K562 (cell line): ENCODE data around the gene ADAM22. TPM values are rescaled to one million over a fixed set of nuclear protein-coding genes. Genes with fewer than 3 reads are reported as not detected.

Source experiments
- ATAC-seq: fragments of 200-7000 bp; cut with Tn5 transposase; 3 replicates; pipeline ENCODE4 v1.9.1; 2020; ENCODE audit warnings: moderate library complexity
- BruUV-seq: library from RNA; stranded (reverse); fragments of 400-500 nt; replicated peaks from 2 replicates; lab custom pipeline; 2021; lab: Mats Ljungman, UMichigan
- CTCF ChIA-PET: fragments of 300-600 bp; formaldehyde crosslinking; extraction: SDS; loops from one replicate; lab custom pipeline; 2021; ENCODE audit warnings: low intra/inter-chr PET ratio; lab: Yijun Ruan, JAX
- POLR2A ChIA-PET: fragments of 300-600, 350-650 bp; sonication (Branson Sonifier 250); formaldehyde crosslinking; extraction: SDS; loops from one replicate; lab custom pipeline; 2021; ENCODE audit warnings: antibody characterized with exemption, inconsistent platforms; lab: Yijun Ruan, JAX
- DNase-seq, 4 experiments: peaks; one replicate each; pipeline versions ENCODE4 v3.0.0 to v3.0.0-alpha.2; 2011 to 2018; ENCODE audit warnings: low spot score in 3 of 4, mixed read lengths in 3 of 4; ENCODE audit errors: extremely low read depth in 1 of 4
- FAIRE-seq: peaks from 2 replicates; lab custom pipeline; 2011; peaks lifted over from hg19 to GRCh38; lab: Jason Lieb, UNC
- H2AFZ ChIP-seq: 2 replicates; pipeline ENCODE4 v1.6.0; 2011; ENCODE audit warnings: low read depth, low read length, control low read depth, inconsistent platforms
- H3K27ac ChIP-seq: fragments of 200-600 bp; 3 replicates; pipeline ENCODE4 v1.8.0; 2011; ENCODE audit warnings: low read depth, mild to moderate bottlenecking, control low read depth, inconsistent platforms, low read length, moderate library complexity, mixed read lengths; ENCODE audit errors: extremely low read depth
- H3K27me3 ChIP-seq, 2 experiments: fragments of 300-600 bp in 1 of 2; 2 replicates in 1 of 2; 3 replicates in 1 of 2; pipeline versions ENCODE4 v1.6.0 to v1.8.0; 2011; ENCODE audit warnings: inconsistent platforms in 2 of 2, low read length in 2 of 2, mild to moderate bottlenecking in 1 of 2, mixed read lengths in 1 of 2, moderate library complexity in 1 of 2; ENCODE audit not compliant: control insufficient read depth in 2 of 2, insufficient read depth in 2 of 2
- H3K36me3 ChIP-seq: fragments of 300-600 bp; 3 replicates; pipeline ENCODE4 v1.8.0; 2011; ENCODE audit warnings: mild to moderate bottlenecking, low read length, inconsistent platforms; ENCODE audit not compliant: control insufficient read depth, insufficient read depth
- H3K4me1 ChIP-seq, 2 experiments: fragments of 200-600 bp in 1 of 2; replicated peaks in 1 of 2; 2 replicates in 1 of 2; 3 replicates in 1 of 2; pipeline versions ENCODE4 v1.5.1 to v1.8.0; 2011; ENCODE audit warnings: inconsistent platforms in 2 of 2, low read length in 2 of 2, mild to moderate bottlenecking in 1 of 2, mixed read lengths in 1 of 2, moderate library complexity in 1 of 2; ENCODE audit not compliant: control insufficient read depth in 2 of 2, insufficient read depth in 2 of 2
- H3K4me2 ChIP-seq: 2 replicates; pipeline ENCODE4 v1.6.1; 2011; ENCODE audit warnings: low read length, control low read depth, inconsistent platforms, mixed read lengths; ENCODE audit not compliant: insufficient read depth
- H3K4me3 ChIP-seq: fragments of 200-600 bp; sonication (generic), shearing (Covaris generic); 2 replicates; pipeline ENCODE4 v1.5.1; 2016; ENCODE audit warnings: control low read depth, inconsistent platforms
- H3K79me2 ChIP-seq: fragments of 200-600 bp; 3 replicates; pipeline ENCODE4 v1.8.0; 2011; ENCODE audit warnings: low read length, inconsistent platforms; ENCODE audit not compliant: control insufficient read depth, insufficient read depth
- H3K9ac ChIP-seq, 2 experiments: 2 replicates each; pipeline versions ENCODE4 v1.6.0 to v1.6.1; 2011; ENCODE audit warnings: low read depth in 2 of 2, low read length in 2 of 2, control low read depth in 1 of 2, inconsistent platforms in 1 of 2, mild to moderate bottlenecking in 1 of 2, mixed read lengths in 1 of 2; ENCODE audit not compliant: insufficient read depth in 1 of 2
- H3K9me1 ChIP-seq: one replicate; pipeline ENCODE4 v1.6.0; 2011; ENCODE audit warnings: inconsistent platforms, mild to moderate bottlenecking, low read length, moderate library complexity; ENCODE audit not compliant: control insufficient read depth, insufficient read depth
- H3K9me3 ChIP-seq: replicated peaks from 2 replicates; pipeline ENCODE4 v1.5.1; 2011; ENCODE audit warnings: low read depth, low read length, inconsistent platforms; ENCODE audit not compliant: control insufficient read depth, insufficient read depth
- H4K20me1 ChIP-seq: replicated peaks from 2 replicates; pipeline ENCODE4 v1.6.1; 2011; ENCODE audit warnings: low read length, inconsistent platforms, mixed read lengths; ENCODE audit not compliant: control insufficient read depth, insufficient read depth
- C11orf30 ChIP-seq: fragments of 450-650 bp; IDR thresholded peaks from 2 replicates; pipeline ENCODE4 v1.6.1; 2016; ENCODE audit warnings: low read depth, mild to moderate bottlenecking
- CHD2 ChIP-seq: IDR thresholded peaks from 2 replicates; pipeline ENCODE4 v1.6.1; 2011; ENCODE audit warnings: low read depth, low read length
- DMBX1 ChIP-seq: fragments of 250-450 bp; sonication (Bioruptor Pico); IDR thresholded peaks from 2 replicates; pipeline ENCODE4 v1.8.0; 2022; ENCODE audit warnings: inconsistent platforms, mild to moderate bottlenecking, moderate library complexity, borderline replicate concordance
- ESRRB ChIP-seq: fragments of 250-450 bp; sonication (Bioruptor Pico); IDR thresholded peaks from 2 replicates; pipeline ENCODE4 v1.5.0; 2020; ENCODE audit warnings: mild to moderate bottlenecking, moderate library complexity, borderline replicate concordance
- FOXP4 ChIP-seq: sonication (generic); formaldehyde crosslinking; IDR thresholded peaks from 2 replicates; pipeline ENCODE4 v1.8.0; 2022; ENCODE audit warnings: mild to moderate bottlenecking, missing genetic modification reagents, borderline replicate concordance
- GTF2E2 ChIP-seq: fragments of 200-800 bp; sonication (Bioruptor generic); IDR thresholded peaks from 2 replicates; pipeline ENCODE4 v1.6.1; 2016; ENCODE audit warnings: missing genetic modification characterization, missing compliant biosample characterization
- KHSRP ChIP-seq: fragments of 450-650 bp; IDR thresholded peaks from 2 replicates; pipeline ENCODE4 v1.6.1; 2017
- KLF10 ChIP-seq: fragments of 250-450 bp; sonication (Bioruptor Pico); IDR thresholded peaks from 2 replicates; pipeline ENCODE4 v1.6.1; 2021; ENCODE audit warnings: matching md5 sums
- MLLT1 ChIP-seq, 2 experiments: fragments of 450-650 bp; IDR thresholded peaks; 2 replicates each; pipeline ENCODE4 v1.6.1; 2016
- PHB2 ChIP-seq: fragments of 450-650 bp; IDR thresholded peaks from 2 replicates; pipeline ENCODE4 v1.6.1; 2017; ENCODE audit warnings: low read depth
- POLR3A ChIP-seq: IDR thresholded peaks from 2 replicates; pipeline ENCODE4 v1.6.1; 2011; ENCODE audit warnings: borderline replicate concordance, mild to moderate bottlenecking, moderate library complexity; ENCODE audit not compliant: insufficient read length, insufficient read depth; ENCODE audit errors: extremely low read depth
- RAD21 ChIP-seq, 2 experiments: fragments of 250-450 bp in 1 of 2; fragments of 450-650 bp in 1 of 2; sonication (Bioruptor Pico) in 1 of 2; formaldehyde crosslinking in 1 of 2; IDR thresholded peaks in 1 of 2; conservative IDR thresholded peaks in 1 of 2; 2 replicates each; pipeline versions ENCODE4 v1.4.0 to v1.8.0; 2020 to 2022; ENCODE audit warnings: mild to moderate bottlenecking in 2 of 2, moderate library complexity in 1 of 2
- RHOXF2B ChIP-seq: fragments of 250-450 bp; sonication (Bioruptor Pico); conservative IDR thresholded peaks from 2 replicates; pipeline ENCODE4 v1.5.1; 2021
- SETDB1 ChIP-seq: IDR thresholded peaks from one replicate; pipeline ENCODE4 v1.6.1; 2012; ENCODE audit warnings: low read length, control low read depth, inconsistent platforms
- SMAD1 ChIP-seq: fragments of 150-350 bp; IDR thresholded peaks from 2 replicates; pipeline ENCODE4 v1.6.1; 2014; ENCODE audit warnings: low read length, low read depth; ENCODE audit not compliant: partially characterized antibody
- SP1 ChIP-seq: sonication (generic); formaldehyde crosslinking; IDR thresholded peaks from 2 replicates; pipeline ENCODE4 v1.8.1; 2022; ENCODE audit warnings: mild to moderate bottlenecking, missing genetic modification reagents
- TSC22D4 ChIP-seq: fragments of 450-650 bp; IDR thresholded peaks from 2 replicates; pipeline ENCODE4 v1.6.1; 2016; ENCODE audit warnings: missing genetic modification characterization, missing biosample characterization, control low read depth
- ZEB2 ChIP-seq: fragments of 450-650 bp; IDR thresholded peaks from 2 replicates; pipeline ENCODE4 v1.6.1; 2016
- ZNF707 ChIP-seq: fragments of 250-450 bp; sonication (Bioruptor Pico); conservative IDR thresholded peaks from 2 replicates; pipeline ENCODE4 v1.8.0; 2022; ENCODE audit warnings: inconsistent platforms, mild to moderate bottlenecking, moderate library complexity
- WGBS: fragments of 100-300 bp; shearing (Covaris generic); methylation state at CpG from one replicate; pipeline ENCODE4 v1.1.6; 2016; ENCODE audit warnings: low coverage, mixed read lengths; ENCODE audit not compliant: insufficient coverage; ENCODE audit errors: missing lambda C conversion rate; 5-methylcytosine and 5-hydroxymethylcytosine counted together
- in situ Hi-C: fragments of 300-500 bp; cut with MboI; formaldehyde crosslinking; loops from 4 replicates; pipeline ENCODE4 v1.15.0; 2018; ENCODE audit warnings: inconsistent platforms, mixed read lengths
- intact Hi-C: fragments of 100-400 bp; cut with micrococcal nuclease; formaldehyde crosslinking; loops from 2 replicates; pipeline ENCODE4 v1.14.2; 2022
- polyA plus RNA-seq, 8 experiments: library from polyadenylated mRNA; depleted of rRNA in 4 of 8; stranded (reverse) in 5 of 8; unstranded in 3 of 8; fragments of >200 nt; fragmentation: Nextera tagmentation in 2 of 8; fragmentation: Illumina TruSeq in 1 of 8; extraction: Ambion mirVana in 2 of 8; extraction: Trizol in 1 of 8; gene quantifications; 2 replicates each; pipeline versions ENCODE4 v1.2.1 to v1.2.3, GENCODE V29; 2011 to 2014; ENCODE audit warnings: inconsistent platforms in 1 of 8, missing spikeins in 1 of 8
- total RNA-seq, 7 experiments: library from RNA; depleted of rRNA in 6 of 7; stranded (reverse); fragments of >200 nt in 6 of 7; fragmentation: Illumina TruSeq in 2 of 7; extraction: Trizol in 2 of 7; gene quantifications; 2 replicates each; pipeline versions ENCODE4 v1.2.1 to v1.2.3, GENCODE V29; 2011 to 2021; ENCODE audit warnings: low replicate concordance in 1 of 7

ADAM22 gene
- total and polyA plus RNA-seq, 9 of the 15 experiments (the other 6 are each of a cell fraction or from before 2014, with no cell fraction given), result 0.01 to 0.58 (median 0.18) TPM

GRCh38 chr7:88230646-88231045, 296.6 kb downstream of the ADAM22 start:
- H3K4me1 ChIP-seq, result 0 out of 5 replicates have a peak, but pooled peaks cover 0 to 2% of the 10 kb centered on the region in 2 experiments
- POLR2A ChIA-PET, result no interaction called here
- 6% methylated on average over 5 of the region's 5 CpGs for WGBS
- no peak overlapping the region for H3K27ac ChIP-seq
- in situ Hi-C loops (loop anchor here (25.0 kb wide), 1 partner anchor 1907 kb away; no protein-coding TSS in a partner anchor), intact Hi-C loops (no loop called here)
- CTCF ChIA-PET, result no interaction called here
- H4K20me1 ChIP-seq, result no peaks in the 10 kb centered on the region
- FAIRE-seq (no peak), DNase-seq (no peak), ATAC-seq (no peak)
- H3K9me1 ChIP-seq, result no peaks in the 10 kb centered on the region
- no peak overlapping the region for H3K4me3 ChIP-seq
- no peak for TF ChIP-seq DMBX1 (CRISPR knock-in tag)
- TF ChIP-seq CHD2, result no peak
- TF ChIP-seq SETDB1, result no peak
- no peak for TF ChIP-seq RAD21 (CRISPR knock-in tag; conservative IDR thresholded peaks at IDR 0.05 in 1 of 2, IDR thresholded peaks at IDR 0.05 in 1 of 2)
- TF ChIP-seq PHB2, result no peak
- no peak for TF ChIP-seq FOXP4
- no peak for TF ChIP-seq C11orf30
- no peak for TF ChIP-seq MLLT1 (IDR thresholded peaks at IDR 0.05)
- no peak for TF ChIP-seq ESRRB (CRISPR knock-in tag)
- TF ChIP-seq KLF10 (CRISPR knock-in tag), result no peak
- TF ChIP-seq RHOXF2B (CRISPR knock-in tag), result no peak
- no peak for TF ChIP-seq ZNF707 (CRISPR knock-in tag)
- no peak for TF ChIP-seq SMAD1
- TF ChIP-seq SP1, result no peak
- no peak for TF ChIP-seq POLR3A
- TF ChIP-seq KHSRP, result no peak
- no peak for TF ChIP-seq TSC22D4 (tag)
- no peak for TF ChIP-seq ZEB2
- no peak for TF ChIP-seq GTF2E2 (tag)
- no peaks in the 10 kb centered on the region for H3K9me3 ChIP-seq
- no peaks in the 10 kb centered on the region for H3K27me3 ChIP-seq
- no peak overlapping the region for H2AFZ ChIP-seq
- no peaks in the 10 kb centered on the region for H3K79me2 ChIP-seq
- H3K9ac ChIP-seq, result no peak overlapping the region
- no peak overlapping the region for H3K4me2 ChIP-seq
- no peaks in the 10 kb centered on the region for H3K36me3 ChIP-seq
- BruUV-seq, result no TSS peak
